ENCODE measurements around the gene CDC14A.

Gene CDC14A

DNA sequence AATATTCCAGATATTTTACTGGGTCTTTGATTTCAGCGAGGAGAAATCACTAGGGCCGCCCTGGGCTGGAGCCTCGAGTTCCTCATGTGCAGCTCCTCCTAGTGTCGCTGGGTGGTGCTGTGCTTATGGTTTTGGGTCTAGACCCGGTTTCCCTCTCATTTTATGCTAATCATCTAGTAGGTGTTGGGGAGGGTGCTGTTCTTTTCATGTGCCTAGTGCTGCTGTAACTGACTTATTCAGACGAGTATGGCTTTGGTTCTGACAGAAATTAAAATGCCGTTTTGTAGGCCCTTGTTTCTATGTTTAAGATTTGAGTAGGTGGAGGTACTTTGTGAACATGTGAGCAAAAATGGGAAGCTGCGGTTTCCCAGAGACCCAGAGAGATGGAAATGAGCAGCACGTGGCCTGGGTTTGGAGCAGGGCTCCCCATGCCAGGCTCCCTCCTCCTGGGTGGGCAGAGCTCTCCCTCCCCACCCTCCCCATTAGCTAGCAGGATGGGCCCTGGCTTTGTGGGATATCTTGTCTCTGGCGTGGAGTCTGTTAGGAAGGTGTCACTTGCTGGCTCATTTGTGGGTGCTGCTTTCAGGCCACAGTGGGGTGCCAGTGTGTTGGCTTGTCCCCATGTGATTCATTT, 111.6 kb downstream of the CDC14A start:
- H3K27ac Mint-ChIP-seq: peak overlapping the region; percentile 43 to 74 (median 73)
- peaks cover 35% of the 10 kb centered on the region for H3K36me3 Mint-ChIP-seq (ENCODE audit: low read depth)
- TF ChIP-seq CTCF (IDR thresholded peaks at IDR 0.05; ENCODE audit: unreplicated experiment in 3 of 3): peak; percentile 73 to 78 (median 75)
- H3K27me3 Mint-ChIP-seq (ENCODE audit: low read depth): no peaks in the 10 kb centered on the region
- H3K9me3 Mint-ChIP-seq: no peaks in the 10 kb centered on the region
- peaks cover 42% of the 10 kb centered on the region for H3K4me1 Mint-ChIP-seq
- H3K4me3 Mint-ChIP-seq: no peak overlapping the region

DNA sequence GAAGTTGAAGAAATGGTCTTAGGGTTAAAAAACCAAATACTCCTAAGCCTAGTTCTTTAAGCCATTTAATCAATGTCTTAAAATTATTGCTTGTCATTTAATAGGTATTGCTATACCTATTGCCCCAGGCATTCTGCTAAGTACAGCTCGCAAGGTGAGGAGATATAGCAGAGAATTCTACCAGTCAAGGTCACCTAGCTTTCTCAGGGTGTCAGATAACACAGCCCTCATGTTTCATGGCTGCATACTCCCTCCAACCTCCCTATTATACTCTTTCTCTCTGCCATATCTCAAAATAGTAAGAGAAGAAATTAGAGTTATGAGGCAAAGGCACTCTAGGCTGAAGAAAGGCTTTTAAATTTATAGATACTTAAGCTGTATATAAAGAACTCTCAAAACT, 117.3 kb downstream of the CDC14A start:
- Mint-ChIP-seq H3K4me1 (peaks cover 6% of the 10 kb centered on the region), H3K27ac (peak overlapping the region in 2 of 3 experiments; percentile 30 to 35), H3K4me3 (no peak overlapping the region), H3K27me3 (ENCODE audit: low read depth) (no peaks in the 10 kb centered on the region), H3K9me3 (no peaks in the 10 kb centered on the region), H3K36me3 (ENCODE audit: low read depth) (peaks cover 47% of the 10 kb centered on the region)
- TF ChIP-seq CTCF (IDR thresholded peaks at IDR 0.05; ENCODE audit: unreplicated experiment in 3 of 3): no peak

- no peaks in the 10 kb centered on the region for H3K9me3 Mint-ChIP-seq
- TF ChIP-seq CTCF (IDR thresholded peaks at IDR 0.05; ENCODE audit: unreplicated experiment in 3 of 3): no peak
- H3K36me3 Mint-ChIP-seq (ENCODE audit: low read depth): peaks cover 31% of the 10 kb centered on the region
- no peak overlapping the region for H3K4me3 Mint-ChIP-seq
- peaks cover 10% of the 10 kb centered on the region for H3K4me1 Mint-ChIP-seq
- peak overlapping the region in 1 of 3 experiments; percentile 1 for H3K27ac Mint-ChIP-seq
- no peaks in the 10 kb centered on the region for H3K27me3 Mint-ChIP-seq (ENCODE audit: low read depth)
Measured at GRCh38 chr1:100474834-100475233, 122.5 kb downstream of the CDC14A start.

- peaks cover 10% of the 10 kb centered on the region for H3K4me1 Mint-ChIP-seq
- H3K4me3 Mint-ChIP-seq: no peak overlapping the region
- no peaks in the 10 kb centered on the region for H3K9me3 Mint-ChIP-seq
- TF ChIP-seq CTCF (IDR thresholded peaks at IDR 0.05; ENCODE audit: unreplicated experiment in 3 of 3): no peak
- no peaks in the 10 kb centered on the region for H3K27me3 Mint-ChIP-seq (ENCODE audit: low read depth)
- peaks cover 42% of the 10 kb centered on the region for H3K36me3 Mint-ChIP-seq (ENCODE audit: low read depth)
- no peak overlapping the region for H3K27ac Mint-ChIP-seq
Measured at GRCh38 chr1:100476735-100477290, 124.5 kb downstream of the CDC14A start.

DNA sequence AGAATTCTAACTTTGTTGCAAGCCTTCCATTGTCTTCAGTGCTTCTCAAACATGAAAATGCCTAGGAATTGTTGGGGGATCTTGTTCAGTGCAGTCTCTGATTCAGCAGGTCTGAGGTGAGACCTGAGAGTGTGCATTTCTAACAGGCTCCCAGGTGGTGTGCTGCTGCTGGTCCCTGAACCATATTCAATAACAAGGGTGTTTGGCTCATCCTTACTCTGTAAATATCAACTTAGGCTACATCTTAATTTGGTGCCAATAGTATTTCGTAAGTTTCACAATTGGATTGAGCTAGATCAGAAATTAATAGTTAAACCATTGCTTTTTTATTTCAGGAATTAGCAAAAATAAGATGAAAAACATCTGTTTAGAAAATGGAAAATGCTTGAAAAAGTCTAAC, 126.5 kb downstream of the CDC14A start:
- H3K27ac Mint-ChIP-seq: no peak overlapping the region
- no peaks in the 10 kb centered on the region for H3K9me3 Mint-ChIP-seq
- peaks cover 45% of the 10 kb centered on the region for H3K36me3 Mint-ChIP-seq (ENCODE audit: low read depth)
- no peak for TF ChIP-seq CTCF (IDR thresholded peaks at IDR 0.05; ENCODE audit: unreplicated experiment in 3 of 3)
- no peak overlapping the region for H3K4me3 Mint-ChIP-seq
- peaks cover 10% of the 10 kb centered on the region for H3K4me1 Mint-ChIP-seq
- H3K27me3 Mint-ChIP-seq (ENCODE audit: low read depth): no peaks in the 10 kb centered on the region

Measured in nephron (organoid).